Gastroesophageal sphincter (tissue), 3 donors: ENCODE data around the gene KRT83.

Experiments used
- POLR2A ChIP-seq, 2 donors: fragments of 450-650 bp; IDR thresholded peaks; one replicate each; pipeline ENCODE4 v1.6.1; 2017; ENCODE audit warnings: antibody characterized with exemption in 2 of 2, mild to moderate bottlenecking in 2 of 2, moderate library complexity in 1 of 2
- POLR2AphosphoS5 ChIP-seq: sonication (generic); formaldehyde crosslinking; IDR thresholded peaks from one replicate; pipeline ENCODE4 v1.6.1; 2017; ENCODE audit warnings: antibody characterized with exemption
- TF ChIP-seq, protein P1 (sequence below), 4 experiments: fragments of 200-600 bp in 2 of 4; fragments of 450-650 bp in 2 of 4; sonication (generic) in 1 of 4; IDR thresholded peaks; one replicate each; pipeline ENCODE4 v1.5.1; 2017 to 2019; ENCODE audit warnings: antibody characterized with exemption in 4 of 4, mild to moderate bottlenecking in 2 of 4, moderate library complexity in 2 of 4

DNA sequence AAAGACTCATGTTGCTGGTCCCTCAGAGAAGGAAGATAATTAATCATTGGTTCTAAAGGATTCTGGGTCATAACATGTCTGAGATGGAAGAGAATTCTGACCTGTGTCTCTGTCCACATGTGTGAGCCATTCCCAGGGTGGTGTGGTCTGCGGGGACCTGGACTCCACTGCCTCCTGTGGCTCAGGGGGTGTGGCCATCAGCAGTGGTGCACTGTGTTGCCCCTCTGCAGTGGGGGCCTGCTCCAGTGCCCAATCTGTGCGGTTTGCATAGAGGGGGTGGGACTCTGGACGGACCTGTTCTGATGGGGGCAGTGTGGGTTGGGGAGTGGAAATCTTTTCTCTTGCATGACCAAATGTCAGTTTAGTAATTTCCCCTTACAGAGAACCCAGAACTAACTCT is 32.6 kb upstream of the KRT83 start:
- TF ChIP-seq, protein P1, sequence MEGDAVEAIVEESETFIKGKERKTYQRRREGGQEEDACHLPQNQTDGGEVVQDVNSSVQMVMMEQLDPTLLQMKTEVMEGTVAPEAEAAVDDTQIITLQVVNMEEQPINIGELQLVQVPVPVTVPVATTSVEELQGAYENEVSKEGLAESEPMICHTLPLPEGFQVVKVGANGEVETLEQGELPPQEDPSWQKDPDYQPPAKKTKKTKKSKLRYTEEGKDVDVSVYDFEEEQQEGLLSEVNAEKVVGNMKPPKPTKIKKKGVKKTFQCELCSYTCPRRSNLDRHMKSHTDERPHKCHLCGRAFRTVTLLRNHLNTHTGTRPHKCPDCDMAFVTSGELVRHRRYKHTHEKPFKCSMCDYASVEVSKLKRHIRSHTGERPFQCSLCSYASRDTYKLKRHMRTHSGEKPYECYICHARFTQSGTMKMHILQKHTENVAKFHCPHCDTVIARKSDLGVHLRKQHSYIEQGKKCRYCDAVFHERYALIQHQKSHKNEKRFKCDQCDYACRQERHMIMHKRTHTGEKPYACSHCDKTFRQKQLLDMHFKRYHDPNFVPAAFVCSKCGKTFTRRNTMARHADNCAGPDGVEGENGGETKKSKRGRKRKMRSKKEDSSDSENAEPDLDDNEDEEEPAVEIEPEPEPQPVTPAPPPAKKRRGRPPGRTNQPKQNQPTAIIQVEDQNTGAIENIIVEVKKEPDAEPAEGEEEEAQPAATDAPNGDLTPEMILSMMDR (IDR thresholded peaks at IDR 0.05): no peak
- TF ChIP-seq POLR2A (IDR thresholded peaks at IDR 0.05): no peak
- TF ChIP-seq POLR2AphosphoS5: no peak
